ENCODE results near the gene RPS21. TPM values are rescaled to one million over a fixed set of nuclear protein-coding genes. Genes with fewer than 3 reads are reported as not detected.

Gene RPS21
- total RNA-seq, 1 donor from 2014 or later = 5,743 TPM

DNA sequence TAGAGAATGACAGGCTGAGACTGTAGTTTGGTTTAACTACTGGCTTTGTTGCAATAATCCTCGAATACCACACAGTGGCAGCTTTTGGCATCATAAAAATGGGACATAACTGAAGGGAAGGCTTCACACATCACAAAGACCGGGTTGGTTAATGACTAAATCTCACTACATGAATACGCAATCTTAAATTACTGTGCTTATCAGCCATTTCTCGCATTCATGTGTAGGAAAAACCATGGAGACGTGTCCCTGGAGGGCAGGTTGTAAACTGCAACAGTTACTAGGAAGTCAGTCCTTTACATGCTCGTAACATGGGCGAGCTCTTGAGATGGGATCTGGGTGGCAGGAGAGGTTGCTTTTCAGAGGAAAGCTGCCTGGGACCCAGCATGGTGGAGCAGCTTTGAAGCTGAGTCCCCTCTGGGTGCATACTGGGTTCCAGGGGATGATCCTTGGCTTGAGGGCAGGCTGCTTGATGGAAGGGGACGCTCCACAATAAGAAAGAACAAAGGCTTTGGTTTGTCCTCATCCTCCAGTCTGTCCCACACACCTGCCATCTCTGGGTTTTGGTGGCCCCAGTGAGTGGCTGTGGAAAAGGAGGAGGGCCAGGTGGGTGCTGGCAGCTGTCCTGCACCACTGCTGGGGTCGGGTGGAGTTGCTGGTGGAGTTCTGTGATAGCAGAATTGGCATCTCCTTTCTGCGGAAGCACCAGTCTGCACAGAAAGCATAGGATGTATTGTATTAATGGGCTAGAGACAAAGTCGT lies 2.1 kb downstream of the RPS21 start:
- Histone ChIP-seq H3K27me3 (ENCODE audit: control insufficient read depth, insufficient read depth, low read length) (no peaks in the 10 kb centered on the region), H3K4me3 (ENCODE audit: low read depth, low read length) (no peak overlapping the region), H3K36me3 (ENCODE audit: control insufficient read depth, insufficient read depth, low read length) (peaks cover 1% of the 10 kb centered on the region)
- TF ChIP-seq, protein P1, sequence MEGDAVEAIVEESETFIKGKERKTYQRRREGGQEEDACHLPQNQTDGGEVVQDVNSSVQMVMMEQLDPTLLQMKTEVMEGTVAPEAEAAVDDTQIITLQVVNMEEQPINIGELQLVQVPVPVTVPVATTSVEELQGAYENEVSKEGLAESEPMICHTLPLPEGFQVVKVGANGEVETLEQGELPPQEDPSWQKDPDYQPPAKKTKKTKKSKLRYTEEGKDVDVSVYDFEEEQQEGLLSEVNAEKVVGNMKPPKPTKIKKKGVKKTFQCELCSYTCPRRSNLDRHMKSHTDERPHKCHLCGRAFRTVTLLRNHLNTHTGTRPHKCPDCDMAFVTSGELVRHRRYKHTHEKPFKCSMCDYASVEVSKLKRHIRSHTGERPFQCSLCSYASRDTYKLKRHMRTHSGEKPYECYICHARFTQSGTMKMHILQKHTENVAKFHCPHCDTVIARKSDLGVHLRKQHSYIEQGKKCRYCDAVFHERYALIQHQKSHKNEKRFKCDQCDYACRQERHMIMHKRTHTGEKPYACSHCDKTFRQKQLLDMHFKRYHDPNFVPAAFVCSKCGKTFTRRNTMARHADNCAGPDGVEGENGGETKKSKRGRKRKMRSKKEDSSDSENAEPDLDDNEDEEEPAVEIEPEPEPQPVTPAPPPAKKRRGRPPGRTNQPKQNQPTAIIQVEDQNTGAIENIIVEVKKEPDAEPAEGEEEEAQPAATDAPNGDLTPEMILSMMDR (IDR thresholded peaks at IDR 0.05; ENCODE audit: insufficient read depth, low read length, poor library complexity, severe bottlenecking) = no peak
- no peak for DNase-seq (ENCODE audit: low read depth)

DNA sequence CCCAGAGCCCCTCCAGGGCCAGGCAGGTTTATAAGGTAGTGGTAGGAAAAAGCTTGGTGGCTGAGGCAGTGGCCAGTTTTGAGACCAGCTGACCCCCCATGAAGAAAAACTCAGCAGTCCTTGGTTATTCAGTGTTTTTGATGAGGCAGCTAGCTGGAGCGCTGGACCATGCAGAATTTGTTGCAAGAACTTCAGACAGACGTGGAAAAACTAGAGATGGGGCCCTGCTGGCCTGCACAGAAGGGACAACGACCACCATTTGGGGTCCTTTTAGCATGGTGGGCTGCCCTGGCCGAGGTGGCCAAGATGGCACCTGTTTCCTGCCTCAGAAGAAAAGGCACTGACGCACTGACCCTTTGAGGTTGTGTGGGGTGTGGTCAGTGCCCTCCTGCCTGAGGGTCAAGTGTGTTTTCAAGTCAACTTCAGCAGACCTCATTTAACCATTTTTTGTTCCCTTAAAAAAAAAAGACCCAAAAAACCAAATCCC lies 2.7 kb downstream of the RPS21 start:
- TF ChIP-seq, protein P1 (IDR thresholded peaks at IDR 0.05; ENCODE audit: insufficient read depth, low read length, poor library complexity, severe bottlenecking) = no peak
- no peak for DNase-seq (ENCODE audit: low read depth)
- H3K27me3 ChIP-seq (ENCODE audit: control insufficient read depth, insufficient read depth, low read length) = no peaks in the 10 kb centered on the region
- H3K36me3 ChIP-seq (ENCODE audit: control insufficient read depth, insufficient read depth, low read length) = peaks cover 1% of the 10 kb centered on the region
- no peak overlapping the region for H3K4me3 ChIP-seq (ENCODE audit: low read depth, low read length)

DNA sequence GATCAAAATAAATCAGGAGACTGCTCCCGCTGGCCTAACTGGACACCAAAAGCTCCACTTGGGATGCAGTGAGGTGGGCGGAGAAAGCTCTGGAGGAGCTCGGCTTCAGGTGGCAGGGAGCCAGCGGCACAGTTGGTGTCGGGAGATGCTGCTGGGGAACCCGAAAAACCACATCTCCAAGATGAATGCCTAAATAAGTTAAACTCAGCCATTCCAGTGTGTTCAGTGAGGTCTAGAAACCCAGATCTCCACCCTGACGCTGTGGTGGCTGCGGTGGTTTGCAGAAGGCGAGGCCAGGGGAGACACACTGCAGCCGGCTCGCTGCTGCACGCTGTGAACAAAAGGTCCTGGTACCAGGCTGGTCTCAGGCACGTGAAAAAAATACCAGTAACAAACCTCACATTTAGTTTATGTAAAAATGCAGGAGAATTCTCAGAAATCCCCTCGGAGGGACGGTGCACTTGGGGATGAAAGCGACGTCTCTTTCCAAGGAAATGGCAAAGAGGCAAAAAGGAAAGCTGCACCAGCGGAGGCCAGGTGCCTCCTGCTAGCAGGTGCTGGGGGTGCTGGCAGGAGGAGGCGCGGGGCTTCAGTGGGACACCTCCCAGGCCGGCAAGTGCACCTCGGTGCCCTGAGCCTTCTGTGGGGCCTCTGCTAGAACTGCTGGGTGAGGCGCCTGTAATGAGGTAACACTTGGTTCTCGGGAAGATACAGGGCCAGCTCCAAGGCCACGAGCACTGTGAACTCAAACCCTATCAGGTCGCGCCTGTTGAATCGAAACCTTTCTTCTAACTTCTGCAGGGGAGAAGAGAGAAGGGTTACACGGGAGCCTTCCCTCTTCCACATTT lies 3.6 kb downstream of the RPS21 start:
- no peak for DNase-seq (ENCODE audit: low read depth)
- Histone ChIP-seq H3K36me3 (ENCODE audit: control insufficient read depth, insufficient read depth, low read length) (peaks cover 1% of the 10 kb centered on the region), H3K27me3 (ENCODE audit: control insufficient read depth, insufficient read depth, low read length) (no peaks in the 10 kb centered on the region), H3K4me3 (ENCODE audit: low read depth, low read length) (no peak overlapping the region)
- TF ChIP-seq, protein P1 (IDR thresholded peaks at IDR 0.05; ENCODE audit: insufficient read depth, low read length, poor library complexity, severe bottlenecking) = no peak

DNA sequence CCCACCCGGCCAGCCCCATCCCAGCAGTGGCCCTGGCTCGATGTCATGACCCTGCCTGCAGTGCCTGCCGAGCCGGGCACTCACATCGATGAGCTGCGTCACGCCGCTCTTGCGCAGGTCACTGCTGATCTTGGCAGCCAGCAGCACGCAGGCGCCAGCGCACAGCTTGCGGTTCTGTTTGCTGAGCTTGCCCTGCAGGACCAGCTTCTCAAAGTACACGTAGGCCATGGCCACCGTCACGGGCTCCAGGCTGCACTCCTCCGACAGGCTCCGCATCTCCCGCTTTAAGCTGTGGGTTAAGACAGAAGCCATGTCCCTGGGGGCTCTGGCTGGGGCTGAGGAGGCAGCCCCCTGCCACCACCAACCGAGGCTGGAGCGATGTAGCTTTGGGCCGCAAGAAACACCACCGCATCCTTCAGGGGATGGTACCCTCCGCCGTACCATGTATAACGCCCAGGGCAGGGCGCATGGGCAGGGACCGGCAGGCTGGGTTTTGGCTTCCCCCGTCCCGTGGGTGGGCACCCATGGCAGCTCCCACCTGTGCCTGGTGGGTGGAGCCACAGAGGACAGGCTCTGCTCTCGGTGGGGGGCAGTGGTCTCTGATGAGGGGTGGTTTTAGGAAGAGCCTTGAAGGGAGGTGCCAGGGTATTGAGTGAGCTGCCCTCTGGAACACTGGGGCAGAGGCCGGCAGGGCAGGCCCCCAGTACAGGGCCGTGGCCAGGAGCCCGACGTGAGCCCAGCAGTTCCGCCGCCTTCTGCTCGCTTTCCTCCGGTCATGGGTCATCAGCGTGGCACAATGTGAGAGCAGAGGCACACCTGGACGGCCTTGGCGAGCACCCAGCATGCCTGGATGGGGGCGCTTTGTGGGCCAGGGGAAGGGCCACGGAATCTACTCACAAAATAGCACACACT lies 4.5 kb downstream of the RPS21 start:
- TF ChIP-seq, protein P1 (IDR thresholded peaks at IDR 0.05; ENCODE audit: insufficient read depth, low read length, poor library complexity, severe bottlenecking) = no peak
- no peak for DNase-seq (ENCODE audit: low read depth)
- Histone ChIP-seq H3K27me3 (ENCODE audit: control insufficient read depth, insufficient read depth, low read length) (no peaks in the 10 kb centered on the region), H3K36me3 (ENCODE audit: control insufficient read depth, insufficient read depth, low read length) (peaks cover 1% of the 10 kb centered on the region), H3K4me3 (ENCODE audit: low read depth, low read length) (no peak overlapping the region)

DNA sequence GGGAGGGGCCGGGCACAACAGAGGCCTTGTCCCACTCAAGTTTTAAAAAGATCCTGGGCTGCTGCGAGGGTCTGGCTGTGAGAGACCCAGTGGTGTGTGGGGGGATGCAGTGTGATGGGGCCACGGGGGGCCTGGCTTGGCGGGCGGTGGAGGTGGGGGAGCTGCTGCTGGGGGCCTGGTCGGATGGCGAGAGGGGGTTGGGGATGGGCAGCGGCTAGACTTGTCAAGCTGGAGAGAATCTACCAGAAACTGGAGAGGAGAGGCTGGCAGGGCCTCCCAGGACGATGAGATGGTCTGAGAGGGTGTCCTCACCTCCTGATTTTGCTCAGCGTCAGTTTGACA lies 5.1 kb downstream of the RPS21 start:
- H3K36me3 ChIP-seq (ENCODE audit: control insufficient read depth, insufficient read depth, low read length) = peaks cover 1% of the 10 kb centered on the region
- TF ChIP-seq, protein P1 (IDR thresholded peaks at IDR 0.05; ENCODE audit: insufficient read depth, low read length, poor library complexity, severe bottlenecking) = no peak
- DNase-seq (ENCODE audit: low read depth) = no peak
- no peak overlapping the region for H3K4me3 ChIP-seq (ENCODE audit: low read depth, low read length)
- no peaks in the 10 kb centered on the region for H3K27me3 ChIP-seq (ENCODE audit: control insufficient read depth, insufficient read depth, low read length)

All from kidney epithelial cell (primary cell).